Smooth muscle cell of trachea (primary cell): Measurements from ENCODE around the gene ANG. TPM values are rescaled to one million over a fixed set of nuclear protein-coding genes. Genes with fewer than 3 reads are reported as not detected.

Source experiments
- total RNA-seq: library from RNA; depleted of rRNA; stranded (reverse); fragments of >200 nt; gene quantifications from 2 replicates; pipeline ENCODE4 v1.2.1, GENCODE V29; 2014

ANG gene
- 6.7 and 7.3 TPM in 2 replicates for total RNA-seq

DNA sequence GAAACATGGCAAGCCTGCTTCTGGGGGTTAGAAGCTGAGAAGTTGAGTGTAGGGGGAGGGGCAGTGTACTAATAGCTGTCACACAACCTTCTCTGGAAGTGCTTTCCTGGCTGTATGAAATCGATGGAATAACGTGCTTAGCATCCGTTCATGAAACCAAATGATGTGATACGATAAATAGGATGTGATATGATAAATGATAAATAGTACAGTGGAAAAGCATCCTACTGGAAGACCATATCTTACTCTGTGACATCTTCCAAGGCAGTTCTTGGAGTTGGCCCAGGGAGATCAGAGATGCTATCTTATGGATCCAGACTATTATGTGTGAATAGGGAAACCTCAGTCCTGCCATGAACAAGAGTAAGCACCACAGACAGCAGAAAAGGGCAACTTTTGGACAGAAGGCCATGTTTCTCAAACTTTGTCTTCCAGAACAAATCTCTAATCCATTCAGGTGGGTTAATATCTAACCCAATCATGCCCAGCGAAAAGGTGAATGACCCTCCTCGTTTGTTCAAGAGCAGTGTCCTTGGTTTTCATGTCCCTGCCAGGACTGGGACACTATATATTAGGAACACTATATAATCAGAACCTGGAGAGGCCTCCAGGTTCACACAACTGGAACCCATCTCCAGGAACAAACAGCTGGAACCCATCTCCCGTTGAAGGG lies at the start of gene ANG:
ANG (plus strand) TSS at position 598 of the 673 bp plus-strand sequence. CDS start 4,801 bp downstream, outside the sequence.

DNA sequence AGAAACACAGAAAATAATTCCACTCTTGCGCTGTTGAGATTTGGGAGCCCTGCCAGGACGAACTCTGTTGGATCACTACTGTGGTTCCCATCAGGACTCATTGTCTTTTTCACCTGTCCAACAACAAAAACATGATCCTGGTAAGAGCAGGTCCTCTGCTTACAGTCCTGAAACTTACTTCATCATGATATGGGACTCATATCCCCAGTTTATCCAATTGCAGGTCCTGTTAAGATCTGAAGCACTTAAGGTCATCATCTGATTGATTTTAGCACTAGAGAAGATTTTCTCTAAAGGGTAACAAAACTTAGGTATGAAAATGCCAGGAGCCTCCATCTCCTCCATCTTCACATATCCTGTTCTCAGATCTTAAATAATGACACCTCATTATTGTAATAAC lies 47.0 kb upstream of the ANG start, which contains the start of gene OR6S1:
OR6S1 (minus strand) TSS at position 101 of the 400 bp plus-strand sequence; CDS start at position 101, 0 bp downstream.

DNA sequence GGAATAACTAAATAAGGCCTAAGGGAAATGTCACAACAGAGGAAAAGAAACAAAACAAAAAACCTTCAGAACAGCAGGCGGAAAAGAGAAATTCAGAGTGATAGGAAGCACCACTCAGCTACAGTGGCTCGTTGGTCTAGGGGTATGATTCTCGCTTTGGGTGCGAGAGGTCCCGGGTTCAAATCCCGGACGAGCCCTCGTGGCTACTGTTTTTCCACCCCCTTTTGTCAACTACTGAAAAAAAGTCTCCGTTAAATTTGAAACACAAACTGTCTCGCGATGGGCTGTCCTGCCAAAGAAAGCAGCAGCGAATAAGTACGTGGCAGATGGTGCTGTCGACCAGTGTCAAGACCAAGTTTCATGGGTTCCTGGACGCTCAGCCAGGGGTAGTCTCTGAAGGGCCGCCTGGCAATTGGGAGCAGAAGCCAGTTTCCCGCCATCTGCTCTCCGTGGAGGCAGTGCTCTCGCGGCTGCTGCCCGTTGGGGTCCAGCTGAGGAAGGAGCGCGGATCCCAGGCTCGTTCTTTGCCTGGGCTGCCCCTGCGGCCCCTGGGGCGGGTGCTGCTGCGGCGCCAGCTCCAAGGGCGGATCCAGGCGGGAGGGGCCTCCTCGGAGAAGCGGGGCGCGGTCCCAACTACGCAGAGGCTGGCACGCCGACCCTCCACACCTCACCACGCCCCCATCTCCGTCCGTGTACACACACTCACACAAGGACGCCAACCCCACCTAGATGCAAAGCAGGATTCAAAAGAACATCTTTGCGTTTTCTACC lies 4.5 kb upstream of the ANG start, which contains the start of gene RNASE4:
RNASE4 (plus strand) TSS at position 670 of the 771 bp plus-strand sequence. CDS start 14,812 bp downstream, outside the sequence.

Other genes starting within 250 kb of the ANG start
- gene OSGEP, start 234.0 kb upstream of the ANG start, total RNA-seq = 35.1 and 36.7 TPM in 2 replicates
- gene APEX1, start 233.5 kb upstream of the ANG start, total RNA-seq = 67.1 and 92.5 TPM in 2 replicates
- 26.5 and 29.4 TPM in 2 replicates for gene PIP4P1, start 227.3 kb upstream of the ANG start, total RNA-seq
- 13.4 and 24.1 TPM in 2 replicates for gene PNP, start 219.4 kb upstream of the ANG start, total RNA-seq
- gene RNASE10, start 183.2 kb upstream of the ANG start, total RNA-seq = 0.15 TPM in 1 of 2 replicates, not detected in the other
- not detected in 2 replicates for gene RNASE9, start 127.7 kb upstream of the ANG start, total RNA-seq
- gene RNASE11, start 100.8 kb upstream of the ANG start, total RNA-seq = not detected in 2 replicates
- gene RNASE12, start 97.4 kb upstream of the ANG start, total RNA-seq = not detected in 2 replicates
- not detected in 2 replicates for gene OR6S1, start 47.1 kb upstream of the ANG start, total RNA-seq
- gene RNASE4, start 4.2 kb upstream of the ANG start, total RNA-seq = 26.6 and 29.3 TPM in 2 replicates
- not detected in 2 replicates for gene EDDM3A, start 57.1 kb downstream of the ANG start, total RNA-seq
- gene EDDM3B, start 79.6 kb downstream of the ANG start, total RNA-seq = not detected in 2 replicates
- gene RNASE6, start 92.5 kb downstream of the ANG start, total RNA-seq = not detected in 2 replicates
- gene RNASE1, start 114.1 kb downstream of the ANG start, total RNA-seq = not detected in 2 replicates
- gene RNASE3, start 202.6 kb downstream of the ANG start, total RNA-seq = not detected in 2 replicates